Neural crest cell (in vitro differentiated cells): ENCODE results near the gene FUT7. TPM values are rescaled to one million over a fixed set of nuclear protein-coding genes. Genes with fewer than 3 reads are reported as not detected.

Source experiments
- DNase-seq: peaks from one replicate; pipeline ENCODE4 v3.0.0; 2021; ENCODE audit warnings: low read depth, mixed read lengths, low spot score
- H3K27ac Mint-ChIP-seq: one replicate; pipeline ENCODE4 v1.8.0; 2021; ENCODE audit warnings: mild to moderate bottlenecking, mixed read lengths; ENCODE audit not compliant: unreplicated experiment
- H3K27me3 Mint-ChIP-seq: 2 replicates; pipeline ENCODE4 v1.8.0; 2021; ENCODE audit warnings: low read depth, mild to moderate bottlenecking, mixed read lengths
- H3K36me3 Mint-ChIP-seq: 2 replicates; pipeline ENCODE4 v1.8.0; 2021; ENCODE audit warnings: low read depth, mild to moderate bottlenecking, mixed read lengths
- H3K4me1 Mint-ChIP-seq: 2 replicates; pipeline ENCODE4 v1.8.0; 2021; ENCODE audit warnings: mixed read lengths
- H3K4me3 Mint-ChIP-seq: one replicate; pipeline ENCODE4 v1.8.0; 2021; ENCODE audit warnings: mild to moderate bottlenecking, mixed read lengths
- H3K9me3 Mint-ChIP-seq: 2 replicates; pipeline ENCODE4 v1.8.0; 2021; ENCODE audit warnings: mixed read lengths
- CTCF ChIP-seq: fragments of 200-600 bp; sonication (generic); conservative IDR thresholded peaks from 2 replicates; pipeline ENCODE4 v1.5.0; 2021; ENCODE audit warnings: antibody characterized with exemption, mild to moderate bottlenecking
- total RNA-seq: library from RNA; stranded (reverse); gene quantifications from 2 replicates; pipeline ENCODE4 v1.2.1, GENCODE V29; 2021

The FUT7 gene
- total RNA-seq, 1 donor from 2014 or later, result not detected

GRCh38 chr9:137044502-137045177, 12.8 kb upstream of the FUT7 start:
- peaks cover 4% of the 10 kb centered on the region for H3K4me1 Mint-ChIP-seq
- H3K27me3 Mint-ChIP-seq, result peaks cover 39% of the 10 kb centered on the region
- no peak overlapping the region for H3K27ac Mint-ChIP-seq
- H3K9me3 Mint-ChIP-seq, result no peaks in the 10 kb centered on the region
- TF ChIP-seq CTCF, result no peak
- peak overlapping the region; percentile 70 for H3K4me3 Mint-ChIP-seq
- no peak for DNase-seq
- H3K36me3 Mint-ChIP-seq, result no peaks in the 10 kb centered on the region

- Mint-ChIP-seq H3K4me3 (no peak overlapping the region), H3K27me3 (peaks cover 33% of the 10 kb centered on the region), H3K4me1 (peaks cover 4% of the 10 kb centered on the region), H3K9me3 (no peaks in the 10 kb centered on the region), H3K27ac (no peak overlapping the region), H3K36me3 (no peaks in the 10 kb centered on the region)
- no peak for DNase-seq
- TF ChIP-seq CTCF, result no peak
These were observed 12.1 kb upstream of the FUT7 start for GRCh38 chr9:137044037-137044436.

- no peak overlapping the region for H3K27ac Mint-ChIP-seq
- peaks cover 25% of the 10 kb centered on the region for H3K27me3 Mint-ChIP-seq
- peaks cover 4% of the 10 kb centered on the region for H3K4me1 Mint-ChIP-seq
- TF ChIP-seq CTCF, result no peak
- H3K4me3 Mint-ChIP-seq, result no peak overlapping the region
- H3K36me3 Mint-ChIP-seq, result no peaks in the 10 kb centered on the region
- no peaks in the 10 kb centered on the region for H3K9me3 Mint-ChIP-seq
- no peak for DNase-seq
These were observed 11.2 kb upstream of the FUT7 start for GRCh38 chr9:137042751-137043727.

GRCh38 chr9:137041124-137041523, 9.2 kb upstream of the FUT7 start:
- Mint-ChIP-seq H3K27me3 (peaks cover 7% of the 10 kb centered on the region), H3K9me3 (no peaks in the 10 kb centered on the region), H3K4me1 (peaks cover 4% of the 10 kb centered on the region), H3K27ac (no peak overlapping the region), H3K4me3 (no peak overlapping the region), H3K36me3 (no peaks in the 10 kb centered on the region)
- no peak for DNase-seq
- no peak for TF ChIP-seq CTCF

- no peaks in the 10 kb centered on the region for H3K36me3 Mint-ChIP-seq
- peaks cover 4% of the 10 kb centered on the region for H3K4me1 Mint-ChIP-seq
These were observed 8.7 kb upstream of the FUT7 start for GRCh38 chr9:137040568-137040967.

More at GRCh38 chr9:137040568-137040967, 8.7 kb upstream of the FUT7 start:
- H3K9me3 Mint-ChIP-seq, result no peaks in the 10 kb centered on the region
- no peak overlapping the region for H3K27ac Mint-ChIP-seq
- TF ChIP-seq CTCF, result no peak
- H3K27me3 Mint-ChIP-seq, result peaks cover 7% of the 10 kb centered on the region
- DNase-seq, result no peak
- H3K4me3 Mint-ChIP-seq, result no peak overlapping the region
